Left ventricle myocardium inferior (tissue), 1 donor: Measurements from ENCODE around the gene BTN2A1. TPM values are rescaled to one million over a fixed set of nuclear protein-coding genes. Genes with fewer than 3 reads are reported as not detected.

Experiments
- DNase-seq: peaks from one replicate; pipeline ENCODE4 v3.0.0-alpha.2; 2020
- H3K27ac ChIP-seq: fragments of 200-600 bp; replicated peaks from 2 replicates; pipeline ENCODE4 v1.8.0; 2021
- H3K27me3 ChIP-seq: fragments of 200-600 bp; 2 replicates; pipeline ENCODE4 v1.8.0; 2021; ENCODE audit warnings: low read depth
- H3K36me3 ChIP-seq: fragments of 200-600 bp; 2 replicates; pipeline ENCODE4 v1.8.0; 2021
- H3K4me1 ChIP-seq: fragments of 200-600 bp; 2 replicates; pipeline ENCODE4 v1.8.0; 2021
- H3K4me3 ChIP-seq: fragments of 200-600 bp; 2 replicates; pipeline ENCODE4 v1.8.0; 2021; ENCODE audit warnings: mild to moderate bottlenecking, moderate library complexity
- H3K9me3 ChIP-seq: fragments of 200-600 bp; replicated peaks from 2 replicates; pipeline ENCODE4 v1.8.0; 2021
- intact Hi-C: fragments of 100-400 bp; cut with micrococcal nuclease; formaldehyde crosslinking; loops from one replicate; pipeline ENCODE4 v1.11.0; 2022
- long read RNA-seq: library from polyadenylated mRNA; unstranded; transcript quantifications from one replicate; pipeline ENCODE4 v2.0.0, GENCODE V29; 2021
- total RNA-seq: library from RNA; stranded (reverse); fragmentation: NEBNext Ultra II Directional; extraction: Animal tissue kit (Norgen Biotek cat#: 25700); gene quantifications from one replicate; pipeline ENCODE4 v1.2.1, GENCODE V29; 2021
- TF ChIP-seq, protein P1 (sequence below): fragments of 200-600 bp; IDR thresholded peaks from 2 replicates; pipeline ENCODE4 v1.8.0; 2021; ENCODE audit warnings: antibody characterized with exemption, mild to moderate bottlenecking, borderline replicate concordance
- donor health status: DM: no; HTN: yes; CAD: no; lungs with severe emphysema.

The BTN2A1 gene
- total RNA-seq = 16.0 TPM
- long read RNA-seq, transcript BTN2A1-201 (8 exons, 2,920 nt) = major isoform, 9 of 28 reads
- long read RNA-seq, partial matches to known transcripts = 5 of 28 reads
- long read RNA-seq, other reads (novel, unspliced or antisense) = 8 of 28 reads

DNA sequence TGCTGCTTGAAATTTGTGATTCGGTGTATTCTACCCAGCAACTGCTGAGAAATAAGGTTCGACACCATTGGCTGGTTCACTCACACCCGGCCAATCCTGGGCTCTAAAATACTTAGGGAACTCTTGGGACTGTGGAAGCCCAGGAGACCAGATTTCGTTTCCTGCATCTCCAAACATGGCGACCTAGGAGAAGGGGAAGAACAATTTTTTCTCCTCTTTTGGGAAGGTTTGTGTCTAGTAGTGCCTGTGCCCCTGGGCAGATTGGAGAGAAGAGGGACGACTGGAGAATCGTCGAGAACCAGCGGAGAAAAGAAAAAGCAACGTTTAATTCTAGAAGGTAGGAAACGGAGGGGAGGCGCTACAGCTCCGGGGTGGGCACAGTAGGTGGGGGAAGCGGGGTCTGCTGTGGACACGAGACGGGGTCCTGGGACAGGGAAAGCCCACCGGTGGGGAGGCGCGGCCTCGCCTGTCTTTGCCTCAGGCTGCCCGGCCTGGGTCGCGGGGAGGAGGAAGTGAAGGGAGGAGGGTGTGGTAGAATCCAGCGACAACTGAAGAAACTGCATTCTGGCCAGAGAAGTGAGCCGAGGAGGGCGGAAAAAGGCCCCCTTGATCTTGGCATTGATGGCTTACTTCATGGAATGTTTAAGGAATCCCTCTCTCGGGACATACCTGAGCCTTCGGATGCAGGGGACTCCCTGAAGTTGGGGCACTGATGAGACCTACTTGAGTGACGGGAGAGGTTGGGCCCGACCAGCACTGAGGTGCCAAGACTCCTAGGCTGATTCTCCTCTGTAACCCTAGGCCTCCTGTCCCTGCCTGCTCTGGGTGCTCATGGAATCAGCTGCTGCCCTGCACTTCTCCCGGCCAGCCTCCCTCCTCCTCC lies at the start of gene BTN2A1:
Gene BTN2A1 (plus strand): TSS at position 150 of the 883 bp plus-strand sequence. CDS start 682 bp downstream, at position 832.
- H3K9me3 ChIP-seq = no peaks in the 10 kb centered on the region
- H3K36me3 ChIP-seq = peaks cover 40% of the 10 kb centered on the region
- peaks cover 56% of the 10 kb centered on the region for H3K4me1 ChIP-seq
- H3K4me3 ChIP-seq = peak within 1 kb of the TSS; percentile 93
- DNase-seq = peak; percentile 65
- intact Hi-C loops = no loop called here
- TF ChIP-seq, protein P1, sequence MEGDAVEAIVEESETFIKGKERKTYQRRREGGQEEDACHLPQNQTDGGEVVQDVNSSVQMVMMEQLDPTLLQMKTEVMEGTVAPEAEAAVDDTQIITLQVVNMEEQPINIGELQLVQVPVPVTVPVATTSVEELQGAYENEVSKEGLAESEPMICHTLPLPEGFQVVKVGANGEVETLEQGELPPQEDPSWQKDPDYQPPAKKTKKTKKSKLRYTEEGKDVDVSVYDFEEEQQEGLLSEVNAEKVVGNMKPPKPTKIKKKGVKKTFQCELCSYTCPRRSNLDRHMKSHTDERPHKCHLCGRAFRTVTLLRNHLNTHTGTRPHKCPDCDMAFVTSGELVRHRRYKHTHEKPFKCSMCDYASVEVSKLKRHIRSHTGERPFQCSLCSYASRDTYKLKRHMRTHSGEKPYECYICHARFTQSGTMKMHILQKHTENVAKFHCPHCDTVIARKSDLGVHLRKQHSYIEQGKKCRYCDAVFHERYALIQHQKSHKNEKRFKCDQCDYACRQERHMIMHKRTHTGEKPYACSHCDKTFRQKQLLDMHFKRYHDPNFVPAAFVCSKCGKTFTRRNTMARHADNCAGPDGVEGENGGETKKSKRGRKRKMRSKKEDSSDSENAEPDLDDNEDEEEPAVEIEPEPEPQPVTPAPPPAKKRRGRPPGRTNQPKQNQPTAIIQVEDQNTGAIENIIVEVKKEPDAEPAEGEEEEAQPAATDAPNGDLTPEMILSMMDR = no peak
- H3K27me3 ChIP-seq = no peaks in the 10 kb centered on the region
- peak within 1 kb of the TSS; percentile 96 for H3K27ac ChIP-seq

DNA sequence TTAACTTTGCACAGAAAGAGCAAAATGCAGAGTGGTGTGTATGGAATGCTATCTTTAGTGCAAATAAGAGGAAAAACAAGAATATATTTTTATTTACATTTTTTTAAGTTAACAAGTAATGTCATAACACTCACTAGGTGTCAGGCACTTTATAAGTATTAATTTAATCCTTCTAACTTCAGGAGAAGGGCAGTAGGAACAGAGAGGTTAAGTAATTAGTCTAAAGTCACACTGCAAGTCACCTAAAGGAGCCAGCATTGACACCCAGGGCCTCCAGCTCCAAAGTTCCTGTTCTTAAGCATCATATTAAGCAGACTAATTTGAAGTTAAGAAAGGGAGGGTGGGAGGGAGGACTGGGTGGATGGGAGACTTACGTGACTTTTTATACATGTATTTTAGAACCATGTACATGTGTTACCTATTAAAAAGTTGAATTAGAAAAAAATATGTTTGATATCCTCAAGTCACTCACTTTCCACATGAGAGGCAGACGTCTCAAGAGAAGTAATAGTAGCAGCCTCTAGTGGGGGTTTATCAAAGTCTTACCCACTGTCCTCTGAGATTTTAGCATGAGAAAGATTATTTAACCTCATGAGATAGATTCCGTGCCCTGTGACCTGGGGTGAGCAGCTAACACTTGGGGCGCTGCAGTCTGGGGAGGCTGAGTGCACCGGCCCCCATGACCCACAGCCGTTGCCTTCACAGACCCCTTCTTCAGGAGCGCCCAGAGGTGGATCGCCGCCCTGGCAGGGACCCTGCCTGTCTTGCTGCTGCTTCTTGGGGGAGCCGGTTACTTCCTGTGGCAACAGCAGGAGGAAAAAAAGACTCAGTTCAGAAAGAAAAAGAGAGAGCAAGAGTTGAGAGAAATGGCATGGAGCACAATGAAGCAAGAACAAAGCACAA lies 48.7 kb upstream of the BTN2A1 start:
- H3K27ac ChIP-seq = no peak overlapping the region
- intact Hi-C loops = no loop called here
- H3K36me3 ChIP-seq = peaks cover 46% of the 10 kb centered on the region
- DNase-seq = no peak
- no peak overlapping the region for H3K4me3 ChIP-seq
- no peaks in the 10 kb centered on the region for H3K27me3 ChIP-seq
- TF ChIP-seq, protein P1 = no peak
- no peaks in the 10 kb centered on the region for H3K9me3 ChIP-seq
- H3K4me1 ChIP-seq = no peaks in the 10 kb centered on the region

- no peaks in the 10 kb centered on the region for H3K9me3 ChIP-seq
- no peak overlapping the region for H3K27ac ChIP-seq
- DNase-seq = no peak
- no peaks in the 10 kb centered on the region for H3K4me1 ChIP-seq
- intact Hi-C loops = no loop called here
- H3K27me3 ChIP-seq = no peaks in the 10 kb centered on the region
- H3K4me3 ChIP-seq = no peak overlapping the region
- H3K36me3 ChIP-seq = peaks cover 42% of the 10 kb centered on the region
- TF ChIP-seq, protein P1 = no peak
Observed at GRCh38 chr6:26411751-26412150, 46.0 kb upstream of the BTN2A1 start.

DNA sequence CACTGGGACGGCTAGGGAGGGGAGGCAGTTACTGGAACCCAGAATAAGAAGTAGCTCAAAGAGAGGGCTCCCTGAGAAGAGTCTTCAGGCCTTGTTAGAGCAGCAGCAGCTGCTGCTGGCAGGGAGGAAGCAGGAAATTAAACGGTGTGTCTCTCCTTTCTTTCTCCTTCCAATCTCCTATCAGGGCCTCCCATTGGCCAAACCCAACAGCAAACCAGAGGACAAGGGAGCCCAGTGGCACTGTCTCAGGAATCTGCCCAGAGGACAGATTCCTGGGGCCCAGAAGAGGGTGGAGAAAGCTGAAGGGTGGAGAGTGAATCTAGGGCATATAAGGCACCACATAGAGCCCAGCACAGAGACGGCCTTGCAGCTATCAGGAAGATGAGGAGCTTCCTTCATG lies 45.5 kb upstream of the BTN2A1 start:
- no peaks in the 10 kb centered on the region for H3K27me3 ChIP-seq
- peaks cover 38% of the 10 kb centered on the region for H3K36me3 ChIP-seq
- intact Hi-C loops = no loop called here
- H3K4me3 ChIP-seq = no peak overlapping the region
- H3K27ac ChIP-seq = no peak overlapping the region
- TF ChIP-seq, protein P1 = no peak
- no peaks in the 10 kb centered on the region for H3K4me1 ChIP-seq
- DNase-seq = no peak
- H3K9me3 ChIP-seq = no peaks in the 10 kb centered on the region

DNA sequence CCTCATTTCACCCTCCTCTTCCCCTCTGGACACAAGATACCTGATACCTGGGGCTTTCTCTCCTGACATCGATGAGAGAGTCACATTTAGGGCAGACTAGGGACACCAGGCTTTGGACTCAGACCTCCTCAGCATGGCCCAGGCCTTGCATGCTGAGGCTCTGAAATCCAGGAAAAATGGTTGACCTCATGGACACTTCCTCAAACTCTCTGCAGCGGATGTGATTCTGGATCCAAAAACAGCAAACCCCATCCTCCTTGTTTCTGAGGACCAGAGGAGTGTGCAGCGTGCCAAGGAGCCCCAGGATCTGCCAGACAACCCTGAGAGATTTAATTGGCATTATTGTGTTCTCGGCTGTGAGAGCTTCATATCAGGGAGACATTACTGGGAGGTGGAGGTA lies 44.8 kb upstream of the BTN2A1 start:
- H3K36me3 ChIP-seq = peaks cover 30% of the 10 kb centered on the region
- no peak for DNase-seq
- no peaks in the 10 kb centered on the region for H3K27me3 ChIP-seq

More for the DNA sequence above, 44.8 kb upstream of the BTN2A1 start:
- Histone ChIP-seq H3K27ac (no peak overlapping the region), H3K9me3 (no peaks in the 10 kb centered on the region), H3K4me1 (no peaks in the 10 kb centered on the region), H3K4me3 (no peak overlapping the region)
- intact Hi-C loops = no loop called here
- TF ChIP-seq, protein P1 = no peak
